Activated CD8-positive, alpha-beta memory T cell treated with anti-CD3 and anti-CD28 coated beads, Interleukin-2, amount 50 U/mL, for 1 hour (primary cell): ENCODE data around the gene PDK1.
"Not testable (repeated sequence)": the region's sequence is repeated elsewhere in the genome, so short reads cannot be mapped to it uniquely, and the experiment has no call there.

Experiments
- DNase-seq: peaks from one replicate; pipeline ENCODE4 v3.0.0-alpha.2; 2020; ENCODE audit errors: extremely low read depth

Gene PDK1

DNA sequence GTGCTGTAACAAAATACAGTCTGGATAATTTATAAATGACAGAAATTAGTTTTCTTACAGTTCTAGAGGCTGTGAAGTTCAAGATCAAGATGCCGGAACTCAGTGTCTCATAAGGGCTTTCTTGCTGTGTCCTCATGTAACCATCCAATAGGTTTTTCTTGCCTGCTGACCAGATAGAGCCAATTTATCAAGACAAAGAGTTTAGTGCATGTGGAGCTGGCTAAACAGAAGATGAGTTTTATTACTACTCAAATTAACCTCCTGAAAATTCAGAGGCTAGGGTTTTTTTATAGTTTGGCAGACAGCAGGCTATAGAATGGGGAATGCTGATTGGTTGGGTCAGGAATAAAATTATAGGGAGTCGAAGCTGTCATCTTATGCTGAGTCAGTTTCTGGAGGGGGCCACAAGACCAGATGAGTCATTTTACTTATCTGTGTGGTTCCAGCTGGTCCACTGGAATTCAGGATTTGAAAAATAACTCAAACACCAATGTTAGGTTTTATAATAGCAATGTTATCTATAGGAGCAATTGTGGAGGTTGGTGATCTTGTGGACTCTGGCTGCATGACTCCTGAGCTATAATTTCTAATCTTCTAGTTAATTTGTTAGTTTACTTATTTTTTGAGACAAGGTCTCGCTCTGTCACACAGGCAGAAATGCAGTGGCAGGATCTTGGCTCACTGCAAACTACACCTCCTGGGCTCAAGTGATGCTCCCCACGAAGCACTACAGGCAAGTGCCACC, 3.2 kb upstream of the PDK1 start:
- no peak for DNase-seq

GRCh38 chr2:172554352-172555271, 1.3 kb upstream of the PDK1 start:
- DNase-seq, result no peak

- DNase-seq, result no peak
Measured at GRCh38 chr2:172555272-172555521, 693 bp upstream of the PDK1 start.

- DNase-seq, result no peak
Measured at GRCh38 chr2:172556284-172557033, 569 bp downstream of the PDK1 start.

DNA sequence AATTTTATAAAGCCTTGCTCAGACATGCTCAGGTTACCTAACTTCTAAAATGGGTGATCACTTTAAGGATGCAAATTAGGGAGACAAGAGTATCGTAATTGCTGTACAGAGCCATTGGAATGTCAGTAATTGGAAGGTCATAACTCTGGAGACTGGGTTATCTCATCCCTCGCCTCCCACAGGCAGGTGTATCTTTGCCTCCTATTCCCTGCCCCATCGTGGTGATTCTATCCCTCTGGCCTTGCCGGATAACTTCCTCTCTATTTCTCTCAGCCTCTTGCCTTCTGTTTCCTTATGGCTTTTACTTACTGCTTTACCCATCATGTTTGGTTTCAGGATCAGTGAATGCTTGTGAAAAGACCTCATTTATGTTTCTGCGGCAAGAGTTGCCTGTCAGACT, 2.5 kb downstream of the PDK1 start:
- DNase-seq, result no peak

GRCh38 chr2:172560721-172561120, 4.8 kb downstream of the PDK1 start:
- DNase-seq, result no peak

DNA sequence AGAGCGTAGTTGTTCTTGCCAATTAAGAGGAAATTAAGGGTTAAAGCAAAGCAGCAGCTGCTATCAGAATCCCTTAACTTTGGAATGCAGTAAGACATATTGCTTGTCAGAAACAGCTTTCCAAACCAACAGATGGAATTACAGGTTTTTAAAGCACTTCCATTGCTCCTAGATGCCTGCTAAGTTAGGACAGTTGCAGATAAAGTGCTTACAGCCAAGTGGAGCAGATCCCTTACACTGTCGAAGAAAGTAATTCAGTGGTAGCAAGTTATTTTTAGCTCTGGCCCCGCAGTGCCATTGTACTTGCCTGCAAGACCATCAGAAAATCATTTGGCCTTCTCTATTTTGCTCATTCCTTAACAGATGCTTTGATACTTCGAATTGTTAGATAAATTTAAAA, 5.4 kb downstream of the PDK1 start:
- no peak for DNase-seq

DNA sequence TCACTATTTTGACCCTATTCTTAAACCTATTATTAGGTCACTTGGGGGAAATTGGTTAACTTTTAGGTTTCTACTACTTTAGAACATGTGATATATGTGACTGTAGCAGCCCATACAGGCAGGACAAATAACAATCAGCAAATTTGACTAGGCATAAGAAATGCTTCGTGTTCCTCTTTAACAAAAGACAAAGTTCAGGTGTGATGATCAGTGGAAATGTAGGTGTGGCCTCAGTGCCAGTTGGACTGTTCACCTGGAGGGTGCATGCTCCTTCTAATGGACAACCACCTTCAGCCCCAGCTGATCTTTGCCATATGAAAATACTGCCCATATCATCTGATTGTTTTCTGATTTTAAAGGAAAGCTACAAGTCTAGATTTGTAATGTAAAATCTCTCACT, 6.4 kb downstream of the PDK1 start:
- no peak for DNase-seq

DNA sequence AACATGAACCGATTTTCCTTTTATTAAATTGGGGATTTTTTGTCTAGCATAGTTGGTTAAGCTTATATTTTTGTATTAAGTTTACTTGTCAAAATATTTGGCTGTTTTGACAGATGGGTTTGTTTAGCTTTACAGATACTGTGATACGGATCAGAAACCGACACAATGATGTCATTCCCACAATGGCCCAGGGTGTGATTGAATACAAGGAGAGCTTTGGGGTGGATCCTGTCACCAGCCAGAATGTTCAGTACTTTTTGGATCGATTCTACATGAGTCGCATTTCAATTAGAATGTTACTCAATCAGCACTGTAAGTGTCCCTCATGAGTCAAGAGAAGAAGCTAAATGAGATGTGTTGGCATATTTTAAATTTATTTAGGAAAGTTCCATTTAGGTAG, 8.5 kb downstream of the PDK1 start:
- no peak for DNase-seq

GRCh38 chr2:172571245-172571644, 15.4 kb downstream of the PDK1 start:
- no peak for DNase-seq

DNA sequence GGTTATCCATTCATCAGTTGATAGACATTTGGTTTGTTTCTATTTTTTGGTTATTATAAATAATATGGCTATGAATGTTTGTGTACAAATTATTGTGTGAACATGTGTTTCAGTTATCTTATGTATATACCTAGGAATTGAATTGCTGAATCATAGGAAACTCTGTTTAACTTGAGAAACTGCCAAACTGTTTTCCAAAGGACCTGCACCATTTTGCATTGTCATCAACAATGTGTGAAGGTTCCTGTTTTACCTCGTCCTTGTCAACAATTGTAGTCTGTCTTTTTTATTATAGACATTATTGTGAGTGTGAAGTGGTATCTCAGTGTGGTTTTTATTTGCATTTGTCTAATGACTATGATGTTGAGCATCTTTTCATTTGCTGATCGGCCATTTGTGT, 17.1 kb downstream of the PDK1 start:
- no peak for DNase-seq

DNA sequence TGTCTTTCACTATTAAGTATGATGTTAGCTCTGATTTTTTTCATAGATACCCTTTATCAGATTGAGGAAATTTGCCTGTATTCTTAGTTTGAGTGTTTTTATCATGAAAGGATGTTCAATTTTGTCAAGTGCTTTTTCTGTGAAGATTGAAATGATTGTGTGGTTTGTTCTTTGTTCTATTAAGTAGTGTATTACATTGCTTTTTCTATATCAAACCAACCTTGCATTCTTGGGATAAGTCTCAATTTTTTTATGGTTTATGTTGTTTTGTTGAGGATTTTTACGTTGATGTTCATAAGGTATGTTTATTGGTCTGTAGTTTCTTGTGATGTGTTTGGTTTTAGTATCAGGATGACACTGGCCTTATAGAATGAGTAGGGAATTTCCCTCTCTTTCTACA, 19.1 kb downstream of the PDK1 start:
- no peak for DNase-seq

DNA sequence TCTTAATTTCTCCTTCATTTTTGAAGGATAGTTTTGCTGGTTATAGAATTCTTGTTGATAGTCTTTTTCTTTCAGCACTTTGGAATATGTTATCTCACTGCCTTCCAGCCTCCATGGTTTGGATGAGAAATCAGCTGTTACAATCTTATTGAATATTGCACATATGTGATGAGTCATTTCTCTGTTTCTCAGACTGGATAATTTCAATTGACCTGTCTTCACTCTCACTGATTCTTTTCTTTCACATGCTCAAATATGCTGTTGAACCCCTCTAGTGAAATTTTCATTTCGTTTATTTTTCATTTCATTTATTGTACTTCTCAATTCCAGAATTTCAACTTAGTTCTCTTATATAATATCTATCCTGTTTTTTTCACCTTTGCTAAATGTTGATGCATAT, 22.2 kb downstream of the PDK1 start:
- DNase-seq, result no peak

DNA sequence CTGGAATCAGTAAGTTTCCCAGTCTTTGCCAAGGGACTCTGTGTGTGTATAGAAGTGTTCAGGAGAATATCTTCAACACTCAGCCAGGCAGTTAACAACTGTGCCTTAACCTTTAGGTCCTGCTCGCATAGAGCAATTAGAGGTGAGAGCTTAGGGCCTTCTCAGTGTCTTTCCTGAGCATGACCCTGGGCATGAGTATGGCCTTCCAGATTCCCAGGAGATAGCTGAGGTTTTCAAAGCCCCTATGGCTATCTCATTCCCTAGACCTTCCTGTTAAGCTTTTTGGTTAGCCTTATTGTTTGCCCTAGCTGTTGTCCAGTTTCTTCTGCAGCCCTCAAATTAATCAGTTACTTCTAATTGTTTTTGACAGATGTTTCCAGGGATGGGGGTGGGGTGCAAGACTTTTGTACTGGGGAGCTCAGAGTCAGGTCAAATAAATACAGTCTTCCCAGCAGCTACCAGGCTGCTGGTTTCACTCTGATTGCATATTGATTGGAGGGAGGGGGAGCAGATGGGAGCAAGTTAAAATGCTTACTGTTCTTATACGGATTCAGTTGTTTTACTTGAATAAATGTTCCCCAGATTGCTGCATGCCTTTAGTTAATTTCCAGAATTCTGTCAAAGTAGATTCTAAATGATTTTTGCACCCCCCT, 23.1 kb downstream of the PDK1 start:
- no peak for DNase-seq

GRCh38 chr2:172580544-172580943, 24.7 kb downstream of the PDK1 start:
- no peak for DNase-seq

- no peak for DNase-seq
Measured at GRCh38 chr2:172582656-172583055, 26.8 kb downstream of the PDK1 start.

DNA sequence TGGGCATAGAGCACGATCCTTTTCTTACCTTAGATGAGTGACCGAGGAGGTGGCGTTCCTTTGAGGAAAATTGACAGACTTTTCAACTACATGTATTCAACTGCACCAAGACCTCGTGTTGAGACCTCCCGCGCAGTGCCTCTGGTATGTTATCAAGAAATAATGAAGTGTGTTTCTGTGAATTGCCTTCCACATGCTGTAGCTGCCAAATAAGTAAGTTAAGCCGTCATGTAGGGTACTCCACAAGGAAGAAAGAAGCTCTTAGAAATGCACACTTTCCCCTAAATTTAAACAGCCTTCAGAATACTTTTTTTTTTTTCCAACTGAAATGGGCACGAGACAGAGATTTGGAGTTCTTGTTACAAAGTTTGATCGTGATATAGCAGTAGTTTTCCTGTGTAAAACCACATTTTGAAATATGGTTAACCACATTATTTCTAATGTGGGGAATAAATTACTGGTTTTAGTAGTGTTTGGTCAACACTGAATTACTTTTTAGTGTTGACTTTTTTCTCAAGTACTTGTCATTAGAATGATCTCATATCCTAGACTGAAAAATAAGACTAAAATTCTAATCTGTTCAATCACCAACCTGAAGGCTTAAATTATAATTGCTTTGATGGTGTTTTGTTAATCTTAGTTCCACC, 30.5 kb downstream of the PDK1 start:
- DNase-seq, result no peak

- not testable (repeated sequence) for DNase-seq
Measured at GRCh38 chr2:172587231-172587630, 31.3 kb downstream of the PDK1 start.

GRCh38 chr2:172588931-172589330, 33.0 kb downstream of the PDK1 start:
- DNase-seq, result no peak

GRCh38 chr2:172591386-172591785, 35.5 kb downstream of the PDK1 start:
- DNase-seq, result not testable (repeated sequence)

DNA sequence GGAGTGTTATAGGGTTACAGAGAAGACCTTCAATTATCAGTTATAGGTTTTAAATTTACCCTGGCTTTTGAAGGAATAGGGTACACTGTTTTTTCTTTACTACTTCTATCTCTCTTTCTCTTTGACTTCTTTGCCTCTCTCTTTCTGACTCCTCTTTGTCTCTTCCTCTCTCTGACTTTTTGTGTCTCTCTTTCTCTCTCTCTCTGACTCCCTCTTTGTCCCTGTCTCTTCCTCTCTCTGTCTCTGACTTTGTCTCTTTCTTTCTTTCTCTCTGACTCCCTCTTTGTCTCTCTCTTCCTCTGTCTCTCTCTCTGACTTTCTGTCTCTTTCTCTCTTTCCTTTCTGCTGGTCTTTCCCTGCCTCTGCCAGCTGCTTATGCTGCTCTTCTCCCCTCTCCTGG, 36.3 kb downstream of the PDK1 start:
- not testable (repeated sequence) for DNase-seq

- no peak for DNase-seq
Measured at GRCh38 chr2:172596776-172597175, 40.9 kb downstream of the PDK1 start.
